GM21825 (cell line): ENCODE data around the gene LRRC4C.
"Not testable (repeated sequence)": the region's sequence is repeated elsewhere in the genome, so short reads cannot be mapped to it uniquely, and the experiment has no call there.

Experiments used
- ATAC-seq: cut with Tn5 transposase; IDR thresholded peaks from one replicate; pipeline ENCODE4 v1.9.1; 2021; ENCODE audit warnings: mild to moderate bottlenecking, moderate library complexity; ENCODE audit not compliant: unreplicated experiment

Gene LRRC4C

GRCh38 chr11:41042688-41043087, 416.8 kb downstream of the LRRC4C start:
- no peak for ATAC-seq

GRCh38 chr11:41040474-41040873, 419.0 kb downstream of the LRRC4C start:
- no peak for ATAC-seq

- no peak for ATAC-seq
Observed at GRCh38 chr11:41039592-41039991, 419.9 kb downstream of the LRRC4C start.

- no peak for ATAC-seq
Observed at GRCh38 chr11:41031551-41032060, 427.8 kb downstream of the LRRC4C start.

GRCh38 chr11:41020259-41020658, 439.2 kb downstream of the LRRC4C start:
- ATAC-seq: no peak

GRCh38 chr11:41019666-41020065, 439.8 kb downstream of the LRRC4C start:
- ATAC-seq: not testable (repeated sequence)

- no peak for ATAC-seq
Observed at GRCh38 chr11:41018224-41018623, 441.2 kb downstream of the LRRC4C start.

- no peak for ATAC-seq
Observed at GRCh38 chr11:41010361-41011050, 448.9 kb downstream of the LRRC4C start.

GRCh38 chr11:41005986-41006385, 453.5 kb downstream of the LRRC4C start:
- no peak for ATAC-seq

GRCh38 chr11:41003339-41004282, 455.8 kb downstream of the LRRC4C start:
- no peak for ATAC-seq

- no peak for ATAC-seq
Observed at GRCh38 chr11:40998920-40999319, 460.5 kb downstream of the LRRC4C start.

- ATAC-seq: no peak
Observed at GRCh38 chr11:40987776-40988435, 471.5 kb downstream of the LRRC4C start.

- no peak for ATAC-seq
Observed at GRCh38 chr11:40986320-40986719, 473.1 kb downstream of the LRRC4C start.

- no peak for ATAC-seq
Observed at GRCh38 chr11:40975076-40975475, 484.4 kb downstream of the LRRC4C start.

- ATAC-seq: no peak
Observed at GRCh38 chr11:40974186-40974795, 485.2 kb downstream of the LRRC4C start.

- no peak for ATAC-seq
Observed at GRCh38 chr11:40958707-40959106, 500.7 kb downstream of the LRRC4C start.

- no peak for ATAC-seq
Observed at GRCh38 chr11:40952479-40952878, 507.0 kb downstream of the LRRC4C start.

GRCh38 chr11:40938002-40938401, 521.5 kb downstream of the LRRC4C start:
- no peak for ATAC-seq

GRCh38 chr11:40924915-40925314, 534.5 kb downstream of the LRRC4C start:
- ATAC-seq: no peak

GRCh38 chr11:40921246-40921645, 538.2 kb downstream of the LRRC4C start:
- no peak for ATAC-seq

- ATAC-seq: not testable (repeated sequence)
Observed at GRCh38 chr11:40910774-40911173, 548.7 kb downstream of the LRRC4C start.
